NK-92 (cell line): ENCODE results near the gene MRRF.
"Not testable (repeated sequence)": the region's sequence is repeated elsewhere in the genome, so short reads cannot be mapped to it uniquely, and the experiment has no call there.

Experiments
- DNase-seq: peaks from one replicate; lab custom pipeline; 2025; ENCODE audit not compliant: unreplicated experiment; lab: John Stamatoyannopoulos, UW

The MRRF gene

GRCh38 chr9:122354536-122355199 lies 90.0 kb downstream of the MRRF start:
- no peak for DNase-seq

GRCh38 chr9:122355336-122355875 lies 90.7 kb downstream of the MRRF start:
- DNase-seq, result no peak

GRCh38 chr9:122356627-122357026 lies 91.9 kb downstream of the MRRF start:
- no peak for DNase-seq

GRCh38 chr9:122360891-122361290 lies 96.2 kb downstream of the MRRF start:
- DNase-seq, result no peak

GRCh38 chr9:122363131-122363530 lies 98.4 kb downstream of the MRRF start:
- not testable (repeated sequence) for DNase-seq

- no peak for DNase-seq
These were observed 99.6 kb downstream of the MRRF start for GRCh38 chr9:122364117-122364782.

- DNase-seq, result no peak
These were observed 100.1 kb downstream of the MRRF start for GRCh38 chr9:122364783-122365150.

- no peak for DNase-seq
These were observed 101.5 kb downstream of the MRRF start for GRCh38 chr9:122366074-122366660.

GRCh38 chr9:122367065-122367464 lies 102.4 kb downstream of the MRRF start:
- no peak for DNase-seq

GRCh38 chr9:122367774-122368460 lies 103.2 kb downstream of the MRRF start:
- no peak for DNase-seq

- no peak for DNase-seq
These were observed 104.0 kb downstream of the MRRF start for GRCh38 chr9:122368642-122369041.

- DNase-seq, result no peak
These were observed 105.6 kb downstream of the MRRF start for GRCh38 chr9:122370303-122370702.

- no peak for DNase-seq
These were observed 106.4 kb downstream of the MRRF start, which contains the start of gene PTGS1 for GRCh38 chr9:122370869-122371755. Gene PTGS1, plus strand, starts transcription at chr9:122371024. Its CDS starts 61 bp downstream, at chr9:122371085.

- no peak for DNase-seq
These were observed 107.2 kb downstream of the MRRF start for GRCh38 chr9:122371846-122372245.

- no peak for DNase-seq
These were observed 108.5 kb downstream of the MRRF start for GRCh38 chr9:122372856-122373845.

GRCh38 chr9:122374885-122375420 lies 110.3 kb downstream of the MRRF start:
- no peak for DNase-seq

GRCh38 chr9:122376796-122377195 lies 112.1 kb downstream of the MRRF start:
- no peak for DNase-seq

GRCh38 chr9:122377241-122378164 lies 112.8 kb downstream of the MRRF start:
- no peak for DNase-seq
